ENCODE data around the gene BEND6.
"Not testable (repeated sequence)": the region's sequence is repeated elsewhere in the genome, so short reads cannot be mapped to it uniquely, and the experiment has no call there.

Gene BEND6

DNA sequence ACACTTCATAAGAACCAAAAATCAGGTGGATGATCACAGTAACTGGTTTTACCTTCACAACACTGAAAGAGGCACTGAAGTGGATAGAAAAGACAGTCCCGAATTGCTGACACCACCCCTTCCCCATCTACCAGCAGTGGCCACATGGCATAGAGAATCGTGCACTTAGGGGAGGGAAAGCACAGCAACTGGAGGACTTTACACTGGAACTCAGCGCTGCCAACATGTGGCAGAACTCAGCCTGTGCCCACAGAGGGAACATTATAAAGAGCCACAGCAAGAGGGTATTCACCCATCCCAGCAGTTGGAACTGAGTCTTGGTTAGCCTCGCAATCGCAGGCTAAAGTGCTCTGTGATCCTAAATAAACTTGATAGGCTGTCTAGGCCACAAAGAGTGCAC is 85.1 kb downstream of the BEND6 start:
- DNase-seq: no peak

DNA sequence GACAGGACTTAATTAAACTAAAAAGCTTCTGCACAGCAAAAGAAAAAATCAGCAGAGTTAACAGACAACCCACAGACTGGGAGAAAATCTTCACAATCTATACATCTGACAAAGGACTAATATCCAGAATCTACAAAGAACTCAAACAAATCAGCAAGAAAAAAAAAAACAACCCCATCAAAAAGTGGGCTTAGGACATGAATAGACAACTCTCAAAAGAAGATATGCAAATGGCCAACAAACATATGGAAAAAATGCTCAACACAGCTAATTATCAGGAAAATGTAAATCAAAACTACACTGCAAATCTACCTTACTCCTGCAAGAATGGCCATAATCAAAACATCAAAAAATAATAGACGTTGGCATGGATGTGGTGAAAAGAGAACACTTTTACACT is 89.2 kb downstream of the BEND6 start:
- not testable (repeated sequence) for DNase-seq

GRCh38 chr6:57044568-57044967 is 89.7 kb downstream of the BEND6 start:
- no peak for DNase-seq

DNA sequence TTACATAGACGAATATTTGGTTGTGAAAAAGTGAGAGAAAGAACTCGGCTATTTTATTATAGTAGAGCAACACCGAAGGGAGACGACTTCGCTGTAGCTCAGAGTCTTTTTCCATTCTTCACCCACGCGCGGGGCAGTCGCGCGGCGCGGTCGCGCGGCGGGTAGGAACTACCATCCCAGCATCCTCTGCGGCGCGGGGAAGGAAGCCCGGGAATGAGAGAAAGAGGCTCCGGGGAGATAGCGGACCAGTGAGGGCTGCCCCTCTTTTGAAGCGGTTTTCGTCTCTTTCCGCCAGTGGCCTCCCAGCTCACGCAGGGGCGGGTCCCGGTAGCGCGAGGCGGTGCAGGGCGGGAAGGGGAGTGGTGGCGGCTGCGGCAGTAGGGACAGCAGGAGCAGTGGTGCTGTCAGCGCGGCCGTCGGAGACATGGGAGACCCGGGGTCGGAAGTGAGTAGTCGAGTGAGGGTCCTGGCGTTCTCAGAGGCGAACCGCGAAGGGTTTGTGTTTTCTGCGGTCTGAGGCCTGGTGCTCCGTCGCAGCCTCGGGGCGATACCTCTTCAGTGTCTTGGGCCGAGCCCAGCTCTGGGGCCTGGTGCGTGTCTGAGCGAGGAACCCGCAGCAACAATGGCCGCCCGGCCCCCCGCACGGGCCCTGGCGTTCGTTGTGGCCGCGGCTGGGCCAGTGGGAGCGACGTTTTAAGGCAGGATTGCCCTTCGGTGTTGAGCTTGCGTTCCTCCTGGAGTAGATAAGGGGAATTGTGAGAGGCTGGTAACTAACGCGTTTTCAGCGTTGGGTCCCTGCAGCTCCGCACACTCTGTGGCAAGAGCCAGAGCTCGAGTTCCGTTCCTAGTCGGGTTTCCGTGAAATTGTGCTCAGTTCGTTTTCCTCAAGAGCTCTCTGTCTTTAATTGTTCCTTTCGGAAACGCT is 91.7 kb downstream of the BEND6 start, which contains the start of gene KIAA1586:
TSS of gene KIAA1586 (plus strand) at position 362 of the 925 bp plus-strand sequence. CDS start at position 425, 63 bp downstream.
- DNase-seq: peak; percentile 78 to 80

DNA sequence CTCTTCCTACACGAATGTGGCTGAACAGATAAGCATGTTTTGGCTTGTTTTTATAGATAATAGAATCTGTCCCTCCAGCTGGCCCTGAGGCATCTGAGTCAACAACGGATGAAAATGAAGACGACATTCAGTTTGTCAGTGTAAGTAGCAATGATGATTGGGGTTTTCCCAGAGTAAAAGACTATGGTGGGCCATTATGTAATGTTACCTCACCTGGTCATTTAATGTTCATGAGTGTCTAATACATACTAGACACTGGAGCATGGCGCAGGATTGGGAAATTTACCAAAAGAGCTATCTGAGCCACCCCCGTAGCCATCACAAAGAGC is 92.3 kb downstream of the BEND6 start:
- DNase-seq: not testable (repeated sequence)

GRCh38 chr6:57047859-57048258 is 93.0 kb downstream of the BEND6 start:
- DNase-seq: not testable (repeated sequence)

DNA sequence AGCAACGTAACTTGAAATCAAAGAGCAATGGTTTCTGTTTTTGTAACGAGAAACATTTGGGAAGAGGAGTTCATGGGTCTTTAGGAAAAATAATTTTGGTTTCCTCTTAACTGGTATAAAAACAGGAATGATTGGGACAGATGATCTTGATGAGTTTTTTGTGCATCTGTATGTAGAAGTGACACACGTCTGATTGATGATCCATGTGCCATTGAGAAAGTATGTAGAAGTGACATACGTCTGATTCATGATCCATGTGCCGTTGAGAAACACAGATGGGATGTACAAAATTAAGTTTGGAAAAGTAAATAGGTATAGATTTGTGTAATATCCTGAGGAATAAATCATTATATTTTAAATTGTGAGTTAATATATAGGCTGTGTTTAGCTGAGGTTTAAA is 93.7 kb downstream of the BEND6 start:
- DNase-seq: no peak

DNA sequence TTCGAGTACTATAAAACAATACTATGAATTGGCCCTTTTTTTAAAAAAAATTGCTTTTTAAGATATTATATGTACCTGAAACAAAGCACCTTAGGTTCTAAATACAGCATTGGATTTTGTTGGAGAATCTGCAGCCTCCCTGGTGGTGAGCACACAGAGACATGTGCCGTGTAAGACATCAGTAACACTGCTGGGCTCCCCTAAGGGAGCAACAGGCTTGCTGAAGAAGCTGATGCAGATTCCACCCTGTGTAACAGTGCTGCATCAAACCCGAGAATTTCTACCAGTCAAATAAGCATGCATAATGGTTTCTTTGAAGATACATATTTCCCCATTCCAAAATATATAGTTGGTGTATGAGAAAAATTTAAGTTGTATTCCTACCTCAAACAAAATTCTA is 108.9 kb downstream of the BEND6 start:
- DNase-seq: no peak

- no peak for DNase-seq
Observed at GRCh38 chr6:57064809-57065208, 109.9 kb downstream of the BEND6 start.

DNA sequence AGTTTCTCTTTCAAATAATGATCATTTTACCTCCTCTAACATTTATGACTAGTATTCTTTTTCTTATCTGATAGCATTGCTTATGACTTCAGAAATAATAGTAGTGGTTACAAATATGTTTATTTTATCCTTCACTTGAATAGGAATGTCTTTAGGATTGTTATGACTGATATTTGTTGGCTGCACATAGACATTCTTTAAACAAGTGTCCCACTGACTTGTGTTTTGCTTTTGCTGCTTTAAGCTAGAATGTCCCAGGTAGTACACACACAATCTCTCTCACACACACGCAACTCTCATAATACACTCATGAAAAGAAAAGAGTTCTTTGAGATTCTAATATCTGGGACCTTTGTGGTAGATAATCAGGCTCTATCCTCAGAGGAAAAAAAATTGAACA is 113.2 kb downstream of the BEND6 start:
- no peak for DNase-seq

- no peak for DNase-seq
Observed at GRCh38 chr6:57069228-57069627, 114.3 kb downstream of the BEND6 start.

DNA sequence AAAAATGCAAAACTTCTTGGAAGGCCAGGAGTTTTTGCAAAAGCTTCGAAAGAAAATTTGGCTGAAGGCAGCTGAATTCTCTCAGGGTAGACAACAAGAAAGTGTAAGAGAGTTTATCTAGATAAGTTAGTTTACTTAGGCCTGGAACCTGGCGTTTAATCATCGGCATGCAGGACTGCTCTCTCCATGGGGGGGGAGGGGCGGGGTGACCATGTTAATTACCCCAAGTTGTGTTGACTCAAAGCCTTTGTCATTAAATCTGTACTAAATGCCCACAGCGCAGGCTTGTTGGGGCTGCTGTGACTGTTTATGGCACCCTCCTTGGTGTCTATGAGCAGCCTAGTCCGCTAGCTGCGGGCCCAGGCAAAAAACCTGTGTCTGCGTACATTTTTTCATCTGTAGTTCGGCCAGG is 115.0 kb downstream of the BEND6 start:
- no peak for DNase-seq

DNA sequence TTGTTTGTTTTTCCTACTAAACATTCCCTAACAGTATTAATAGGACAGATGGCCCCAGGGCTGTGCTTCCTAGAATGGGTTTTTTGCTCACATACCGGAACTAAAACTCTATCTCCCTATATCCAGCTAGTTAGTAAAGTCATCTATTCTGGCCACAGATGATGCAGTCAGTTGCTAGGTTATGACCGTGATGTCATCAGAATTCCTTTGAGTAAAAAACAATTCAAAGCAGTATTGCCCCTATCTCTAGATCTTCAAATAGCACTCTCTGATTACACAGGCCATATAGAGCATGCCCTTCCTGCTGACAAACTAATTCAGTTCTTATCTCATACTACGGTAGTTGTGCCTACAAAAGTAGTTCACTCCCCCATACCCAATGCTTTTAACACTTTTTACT is 117.2 kb downstream of the BEND6 start:
- no peak for DNase-seq

GRCh38 chr6:57074383-57074782 is 119.5 kb downstream of the BEND6 start:
- no peak for DNase-seq

DNA sequence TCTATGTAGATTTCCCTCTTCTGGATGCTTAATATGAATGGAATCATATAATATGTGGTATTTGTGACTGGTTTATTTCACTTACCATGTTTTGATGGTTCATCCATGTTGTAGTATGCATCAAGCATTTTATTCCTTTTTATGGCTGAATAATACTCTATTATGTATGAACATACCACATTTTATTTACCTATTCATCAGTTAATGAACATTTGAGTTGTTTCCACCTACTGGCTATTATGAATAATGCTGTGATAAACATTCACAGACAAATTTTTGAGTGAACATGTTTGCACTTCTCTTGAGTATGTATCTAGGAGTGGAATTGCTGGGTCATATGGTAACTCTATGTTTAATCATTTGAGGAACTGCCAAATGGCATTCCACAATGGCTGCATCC is 120.2 kb downstream of the BEND6 start:
- no peak for DNase-seq
